Prostate gland (tissue), 2 donors: Measurements from ENCODE around the gene GLG1. TPM values are rescaled to one million over a fixed set of nuclear protein-coding genes. Genes with fewer than 3 reads are reported as not detected.

Experiments
- DNase-seq: peaks from one replicate; pipeline ENCODE4 v3.0.0-alpha.2; 2019; ENCODE audit warnings: low spot score
- H3K27ac ChIP-seq, 2 donors: fragments of 200-600 bp; sonication (generic); 2 replicates each; pipeline ENCODE4 v1.5.1; 2017 to 2019
- H3K27me3 ChIP-seq: fragments of 200-600 bp; sonication (generic); replicated peaks from 2 replicates; pipeline ENCODE4 v1.5.1; 2019; ENCODE audit not compliant: insufficient read depth
- H3K36me3 ChIP-seq, 2 donors: fragments of 200-600 bp; sonication (generic); 1 replicate in 1 of 2; 2 replicates in 1 of 2; pipeline versions ENCODE4 v1.5.1 to v1.8.1; 2017 to 2019
- H3K4me1 ChIP-seq: fragments of 200-600 bp; sonication (generic); replicated peaks from 2 replicates; pipeline ENCODE4 v1.5.1; 2019
- H3K4me3 ChIP-seq, 2 donors: fragments of 200-600 bp; sonication (generic); 2 replicates each; pipeline ENCODE4 v1.5.1; 2017 to 2019
- H3K9me3 ChIP-seq: fragments of 200-600 bp; sonication (generic); 2 replicates; pipeline ENCODE4 v1.5.1; 2017
- POLR2A ChIP-seq: fragments of 450-650 bp; IDR thresholded peaks from one replicate; pipeline ENCODE4 v1.6.1; 2016; ENCODE audit warnings: antibody characterized with exemption, mild to moderate bottlenecking
- POLR2AphosphoS5 ChIP-seq: sonication (generic); formaldehyde crosslinking; IDR thresholded peaks from one replicate; pipeline ENCODE4 v1.6.1; 2017; ENCODE audit warnings: antibody characterized with exemption
- WGBS: methylation state at CpG from one replicate; pipeline ENCODE4 v1.1.5; 2018; 5-methylcytosine and 5-hydroxymethylcytosine counted together
- intact Hi-C: fragments of 100-400 bp; cut with DNase I; formaldehyde crosslinking; loops from one replicate; pipeline ENCODE4 v1.14.2; 2022
- total RNA-seq, 2 donors: library from RNA; depleted of rRNA; stranded (reverse); fragments of >200 nt; gene quantifications; one replicate each; pipeline ENCODE4 v1.1.0, GENCODE V29; 2016
- TF ChIP-seq, protein P1 (sequence below), 4 experiments: fragments of 200-600 bp in 2 of 4; fragments of 450-650 bp in 2 of 4; sonication (generic) in 2 of 4; IDR thresholded peaks; 1 replicate in 3 of 4; 2 replicates in 1 of 4; pipeline ENCODE4 v1.5.1; 2016 to 2019; ENCODE audit warnings: antibody characterized with exemption in 4 of 4, mild to moderate bottlenecking in 2 of 4, moderate library complexity in 2 of 4

Gene GLG1
- total RNA-seq, 2 donors from 2014 or later, result 135 to 189 TPM

DNA sequence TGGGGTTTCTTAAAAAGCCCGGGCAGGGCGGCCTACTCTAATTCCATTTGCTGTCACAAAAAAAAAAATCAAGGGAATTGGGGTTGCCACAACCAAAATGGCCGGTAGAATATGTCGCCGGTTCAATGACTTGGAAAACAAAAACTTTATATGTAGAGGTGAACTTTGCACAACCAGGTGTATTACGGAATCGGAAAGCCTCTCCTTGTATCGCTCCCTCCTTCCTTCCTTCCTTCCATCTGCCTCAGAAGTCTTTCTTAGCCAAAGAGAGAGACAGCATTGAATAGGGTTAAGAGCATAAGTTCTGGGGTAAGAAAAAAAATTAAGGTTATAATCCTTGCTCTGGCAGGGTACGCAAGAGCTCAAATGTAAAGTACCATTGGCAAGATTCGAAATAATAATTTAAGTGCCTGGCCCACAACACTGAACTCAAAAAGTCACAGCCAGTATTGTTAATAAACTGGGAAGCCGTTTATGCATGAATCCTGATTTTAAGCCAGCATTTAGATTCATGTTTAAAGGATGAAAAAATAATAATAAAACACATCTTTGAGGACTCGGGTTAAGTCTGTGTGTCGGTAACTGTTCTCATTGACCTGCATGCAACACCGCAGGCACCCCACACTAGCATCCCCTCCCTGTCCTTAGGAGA is 522 bp upstream of the GLG1 start:
- TF ChIP-seq, protein P1, sequence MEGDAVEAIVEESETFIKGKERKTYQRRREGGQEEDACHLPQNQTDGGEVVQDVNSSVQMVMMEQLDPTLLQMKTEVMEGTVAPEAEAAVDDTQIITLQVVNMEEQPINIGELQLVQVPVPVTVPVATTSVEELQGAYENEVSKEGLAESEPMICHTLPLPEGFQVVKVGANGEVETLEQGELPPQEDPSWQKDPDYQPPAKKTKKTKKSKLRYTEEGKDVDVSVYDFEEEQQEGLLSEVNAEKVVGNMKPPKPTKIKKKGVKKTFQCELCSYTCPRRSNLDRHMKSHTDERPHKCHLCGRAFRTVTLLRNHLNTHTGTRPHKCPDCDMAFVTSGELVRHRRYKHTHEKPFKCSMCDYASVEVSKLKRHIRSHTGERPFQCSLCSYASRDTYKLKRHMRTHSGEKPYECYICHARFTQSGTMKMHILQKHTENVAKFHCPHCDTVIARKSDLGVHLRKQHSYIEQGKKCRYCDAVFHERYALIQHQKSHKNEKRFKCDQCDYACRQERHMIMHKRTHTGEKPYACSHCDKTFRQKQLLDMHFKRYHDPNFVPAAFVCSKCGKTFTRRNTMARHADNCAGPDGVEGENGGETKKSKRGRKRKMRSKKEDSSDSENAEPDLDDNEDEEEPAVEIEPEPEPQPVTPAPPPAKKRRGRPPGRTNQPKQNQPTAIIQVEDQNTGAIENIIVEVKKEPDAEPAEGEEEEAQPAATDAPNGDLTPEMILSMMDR (IDR thresholded peaks at IDR 0.05), result peak in 1 of 4 experiments; percentile 2
- peak; percentile 57 for TF ChIP-seq POLR2AphosphoS5
- TF ChIP-seq POLR2A, result no peak
- Histone ChIP-seq H3K27me3 (no peaks in the 10 kb centered on the region), H3K36me3 (no peaks in the 10 kb centered on the region), H3K4me3 (peak overlapping the region; percentile 88 to 93), H3K27ac (peak overlapping the region; percentile 92), H3K4me1 (peaks cover 5% of the 10 kb centered on the region), H3K9me3 (no peaks in the 10 kb centered on the region)
- intact Hi-C loops, result no loop called here
- 11% methylated on average over 14 of the region's 14 CpGs for WGBS
- DNase-seq, result no peak

DNA sequence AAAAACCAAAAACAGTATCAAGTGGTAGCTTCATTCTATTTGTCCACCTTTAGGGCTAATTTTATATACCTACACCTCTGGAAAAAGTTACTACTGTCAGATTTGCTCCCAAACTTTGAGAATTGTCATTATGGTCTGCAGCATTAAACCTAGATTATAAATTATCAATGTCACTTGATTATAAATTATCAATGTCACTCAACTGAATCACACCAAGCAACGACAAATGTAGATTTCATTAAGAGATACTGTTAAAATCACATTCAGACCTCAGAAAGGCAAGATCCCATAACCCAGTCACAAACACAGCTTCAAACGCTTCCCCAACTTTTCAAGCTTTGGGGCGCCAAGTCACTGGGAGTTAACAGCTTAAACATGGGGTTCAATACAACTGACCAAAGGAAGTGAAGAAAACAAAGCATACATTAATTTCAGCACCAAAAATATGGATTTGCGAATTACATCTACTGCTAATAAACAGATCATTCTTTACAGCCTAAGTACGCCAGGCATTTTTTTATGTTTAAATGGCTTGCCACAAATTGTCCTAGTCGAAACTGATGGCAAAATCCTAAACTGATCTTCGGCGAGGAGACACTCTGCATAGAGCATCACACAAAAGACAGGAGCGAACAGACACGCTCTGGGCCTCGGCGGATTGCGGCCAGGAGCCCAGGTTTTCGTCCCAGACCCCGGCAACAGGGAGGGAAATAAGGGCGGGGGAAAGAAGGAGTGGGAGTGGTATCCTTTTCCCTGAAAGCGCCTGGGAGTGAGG is 981 bp downstream of the GLG1 start:
- no peak for TF ChIP-seq POLR2A
- no peak for TF ChIP-seq POLR2AphosphoS5
- TF ChIP-seq, protein P1 (IDR thresholded peaks at IDR 0.05), result no peak
- H3K36me3 ChIP-seq, result no peaks in the 10 kb centered on the region
- WGBS, result 2% methylated on average over 17 of the region's 17 CpGs
- peaks cover 5% of the 10 kb centered on the region for H3K4me1 ChIP-seq
- DNase-seq, result no peak
- H3K27ac ChIP-seq, result peak overlapping the region; percentile 92
- H3K4me3 ChIP-seq, result peak overlapping the region; percentile 88 to 93
- no peaks in the 10 kb centered on the region for H3K9me3 ChIP-seq
- no peaks in the 10 kb centered on the region for H3K27me3 ChIP-seq
- intact Hi-C loops, result no loop called here

DNA sequence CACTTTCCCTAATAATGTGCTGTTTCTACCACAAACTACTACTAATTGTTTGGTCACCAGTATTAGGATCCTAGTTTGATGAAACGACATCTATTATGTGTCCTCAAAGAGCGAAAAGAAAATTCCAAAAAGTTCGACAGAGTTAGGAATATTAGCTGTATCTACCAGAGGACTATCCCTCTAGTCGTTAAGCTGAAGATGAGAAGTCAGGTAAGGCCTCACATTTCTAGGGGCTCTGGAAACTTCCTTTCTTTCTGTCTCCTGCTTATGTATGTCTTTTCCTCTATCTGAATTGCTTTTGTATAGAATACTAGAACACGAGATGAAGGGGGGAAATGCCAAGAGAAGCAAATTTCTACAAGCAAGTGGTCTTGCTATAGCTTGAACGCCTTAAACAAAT is 1.6 kb downstream of the GLG1 start:
- 34% methylated on average over 6 of the region's 6 CpGs for WGBS
- Histone ChIP-seq H3K27ac (peak overlapping the region in 1 of 2 donors; percentile 92), H3K4me1 (peaks cover 5% of the 10 kb centered on the region), H3K9me3 (no peaks in the 10 kb centered on the region), H3K36me3 (no peaks in the 10 kb centered on the region), H3K4me3 (peak overlapping the region; percentile 88 to 93), H3K27me3 (no peaks in the 10 kb centered on the region)
- TF ChIP-seq POLR2A (no peak), POLR2AphosphoS5 (no peak)
- TF ChIP-seq, protein P1 (IDR thresholded peaks at IDR 0.05), result no peak
- DNase-seq, result no peak
- intact Hi-C loops, result no loop called here

DNA sequence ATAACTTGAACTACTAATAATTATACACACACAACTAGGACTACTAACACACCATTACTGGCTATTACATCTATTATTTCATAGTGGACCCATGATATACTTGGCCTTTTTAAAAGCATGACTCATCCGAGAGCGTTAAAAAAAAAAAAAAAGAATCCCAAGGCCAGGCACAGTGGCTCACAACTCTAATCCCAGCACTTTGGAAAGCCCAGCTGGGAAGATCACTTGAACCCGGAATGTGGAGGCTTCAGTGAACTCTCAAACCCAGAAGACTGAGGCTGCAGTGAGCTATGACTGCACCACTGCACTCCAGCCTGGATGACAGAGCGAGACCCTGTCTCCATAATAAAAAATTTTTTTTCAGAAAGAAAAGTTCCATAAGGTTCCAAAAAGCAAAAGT is 3.1 kb downstream of the GLG1 start:
- TF ChIP-seq, protein P1 (IDR thresholded peaks at IDR 0.05), result no peak
- no peak for TF ChIP-seq POLR2A
- TF ChIP-seq POLR2AphosphoS5, result no peak
- intact Hi-C loops, result no loop called here

More for the DNA sequence above, 3.1 kb downstream of the GLG1 start:
- H3K27me3 ChIP-seq, result no peaks in the 10 kb centered on the region
- no peak overlapping the region for H3K4me3 ChIP-seq
- no peak for DNase-seq
- peaks cover 5% of the 10 kb centered on the region for H3K4me1 ChIP-seq
- no peaks in the 10 kb centered on the region for H3K9me3 ChIP-seq
- 74% methylated on average over 4 of the region's 4 CpGs for WGBS
- no peak overlapping the region for H3K27ac ChIP-seq
- no peaks in the 10 kb centered on the region for H3K36me3 ChIP-seq
